ENCODE measurements around the gene KLC3.
"Not testable (repeated sequence)": the region's sequence is repeated elsewhere in the genome, so short reads cannot be mapped to it uniquely, and the experiment has no call there.

Gene KLC3

DNA sequence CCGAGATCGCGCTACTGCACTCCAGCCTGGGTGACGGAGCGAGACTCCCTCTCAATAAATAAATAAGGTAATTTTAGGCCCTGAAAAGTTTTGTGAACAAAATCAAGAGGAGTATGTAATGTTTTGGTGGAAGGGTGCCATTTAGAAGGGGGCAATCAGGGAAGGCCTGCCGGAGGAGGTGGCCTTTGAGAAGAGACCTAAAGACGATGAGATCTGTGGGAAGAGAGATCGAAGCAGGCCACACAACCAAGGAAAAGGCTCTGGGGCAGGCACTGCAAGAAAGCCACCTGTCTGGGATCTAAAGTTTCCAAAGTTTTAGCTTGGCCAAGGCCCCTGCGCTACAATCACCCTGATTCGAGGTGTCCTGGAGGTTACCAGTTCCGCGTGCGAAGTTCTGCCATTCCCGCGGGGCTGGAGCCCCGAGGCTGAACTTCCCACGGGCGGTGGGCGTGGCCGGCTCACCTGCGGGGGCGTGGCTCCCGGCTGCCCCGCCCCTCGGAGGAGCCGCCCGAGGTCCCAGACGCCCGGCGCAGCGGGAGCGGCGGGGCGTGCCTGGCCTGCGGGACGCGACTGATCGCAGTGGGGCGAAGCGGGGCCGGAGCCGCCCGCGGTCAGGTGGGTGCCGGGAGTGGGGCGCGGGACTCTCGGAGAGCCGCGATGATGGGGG, at the start of gene KLC3:
Gene KLC3 (plus strand): TSS at position 519 of the 667 bp plus-strand sequence. CDS start 4,792 bp downstream, outside the sequence.
- DNase-seq (ENCODE audit: low spot score) = peak; percentile 84

DNA sequence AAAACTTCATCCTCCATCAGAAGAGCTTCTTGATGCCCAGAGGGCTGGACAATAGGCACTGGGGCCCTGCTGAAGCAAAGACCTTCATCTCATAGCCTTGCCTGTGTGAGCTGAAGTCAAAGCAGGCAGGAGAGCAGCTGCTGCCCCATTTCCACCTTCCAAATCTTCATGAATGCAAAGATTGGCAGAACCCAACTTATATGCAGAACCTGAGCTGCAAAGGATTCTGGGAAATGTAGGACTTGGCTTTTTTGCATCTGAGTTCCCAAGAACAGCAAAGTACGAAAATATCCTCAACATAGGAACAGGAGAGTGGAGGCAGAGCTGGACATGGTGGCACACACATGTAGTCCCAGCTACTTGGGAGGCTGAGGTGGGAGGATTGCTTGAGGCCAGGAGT, 48.7 kb upstream of the KLC3 start:
- no peak for DNase-seq (ENCODE audit: low spot score)

DNA sequence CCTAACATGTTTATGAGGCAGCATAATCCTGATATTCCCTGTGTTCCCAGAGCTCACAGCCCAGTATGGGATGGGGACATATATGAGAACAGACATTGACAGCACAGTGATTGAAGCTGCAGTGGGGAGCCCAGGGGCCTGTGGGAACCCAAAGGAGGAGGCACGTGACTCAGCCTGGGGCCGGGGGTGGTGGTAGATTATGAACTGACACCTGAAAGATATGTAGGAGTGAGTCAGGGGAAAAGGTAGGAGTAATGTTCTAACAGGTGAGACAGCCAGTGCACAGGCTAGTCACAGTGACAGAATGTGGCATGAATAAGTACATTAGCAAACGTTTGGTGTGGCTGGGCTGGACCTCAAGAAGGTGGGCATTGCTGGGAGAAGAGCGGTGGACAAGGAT, 46.9 kb upstream of the KLC3 start:
- no peak for DNase-seq (ENCODE audit: low spot score)

DNA sequence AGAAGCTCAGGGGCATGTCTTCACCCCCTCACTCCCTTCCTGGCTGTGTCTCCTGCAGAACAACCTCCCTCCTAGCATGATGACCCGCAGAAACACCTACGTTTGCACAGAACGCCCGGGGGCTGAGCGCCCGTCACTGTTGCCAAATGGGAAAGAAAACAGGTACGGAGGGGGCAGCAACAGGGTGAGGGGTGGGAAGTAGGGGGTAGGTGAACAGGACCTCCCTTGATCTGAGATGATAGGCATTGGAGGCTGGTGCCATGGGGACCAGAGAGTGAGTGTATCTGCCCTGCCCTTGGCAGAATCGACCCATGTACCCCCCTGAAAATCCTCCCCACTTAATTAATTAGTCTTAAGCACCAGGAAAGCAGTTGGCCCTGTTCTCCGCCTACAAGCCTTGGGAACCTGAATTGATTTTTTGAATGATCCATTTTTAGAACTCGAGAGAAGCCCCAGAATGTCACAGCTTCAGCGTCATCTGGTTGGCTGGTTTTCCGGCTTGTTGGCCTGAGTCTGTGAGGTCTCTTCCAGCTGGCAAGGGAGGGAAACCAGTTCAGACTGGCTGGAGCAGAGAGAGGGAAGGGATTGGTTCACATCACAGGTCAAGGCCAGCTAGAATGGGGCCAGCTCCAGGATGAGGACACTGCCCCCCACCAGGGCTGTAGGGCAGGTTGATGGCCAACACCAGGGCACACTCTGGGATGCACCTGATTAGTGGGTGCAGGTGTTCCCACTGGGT, 46.1 kb upstream of the KLC3 start:
- no peak for DNase-seq (ENCODE audit: low spot score)

DNA sequence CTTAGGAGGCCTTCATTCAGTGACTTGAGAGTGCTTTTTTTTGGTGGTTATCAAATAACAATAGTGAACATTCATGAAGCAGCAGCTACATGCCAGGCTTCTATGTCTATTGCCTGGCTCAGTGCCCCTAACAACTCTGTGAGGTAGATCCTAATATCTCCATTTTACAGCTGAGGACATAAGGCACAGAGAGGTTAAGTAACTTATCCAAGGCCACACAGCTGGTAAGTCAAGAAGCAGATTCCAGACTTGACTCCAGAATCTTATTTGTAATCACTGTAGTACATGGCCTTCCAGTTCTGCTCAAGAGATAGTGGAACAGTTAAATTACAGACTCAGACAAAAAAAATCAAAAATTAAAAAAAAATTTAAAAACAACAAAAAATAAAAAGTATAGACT, 44.7 kb upstream of the KLC3 start:
- no peak for DNase-seq (ENCODE audit: low spot score)

DNA sequence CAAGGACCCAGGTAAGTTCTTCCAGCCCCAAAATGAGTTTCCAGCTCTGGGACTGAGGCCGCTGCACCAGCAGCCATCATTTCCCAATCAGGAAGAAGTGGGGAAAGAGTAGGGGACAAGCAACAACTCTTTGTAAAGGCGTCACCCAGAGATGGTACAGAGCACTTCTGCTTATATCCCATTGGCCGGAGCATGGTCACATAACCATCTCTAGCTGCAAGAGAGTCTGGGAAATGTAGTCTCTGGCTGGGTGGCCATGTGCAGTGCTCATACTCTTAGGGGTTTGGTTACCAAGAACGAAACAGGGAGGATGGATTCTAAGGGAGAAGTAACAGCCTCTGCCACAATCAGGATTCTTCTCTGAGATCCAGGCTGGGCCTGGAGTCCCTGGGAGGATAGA, 44.2 kb upstream of the KLC3 start:
- DNase-seq (ENCODE audit: low spot score) = no peak

DNA sequence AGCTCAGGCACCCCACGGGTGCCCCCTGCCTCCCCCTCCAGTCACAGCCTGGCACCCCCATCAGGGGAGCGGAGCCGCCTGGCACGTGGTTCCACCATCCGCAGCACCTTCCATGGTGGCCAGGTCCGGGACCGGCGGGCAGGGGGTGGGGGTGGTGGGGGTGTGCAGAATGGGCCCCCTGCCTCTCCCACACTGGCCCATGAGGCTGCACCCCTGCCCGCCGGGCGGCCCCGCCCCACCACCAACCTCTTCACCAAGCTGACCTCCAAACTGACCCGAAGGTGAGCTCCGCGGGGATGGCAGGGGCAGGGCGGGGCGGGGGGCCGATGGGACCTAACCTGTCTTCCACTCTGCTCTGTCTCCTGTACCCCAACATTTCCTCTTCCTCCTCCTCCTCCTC, 42.9 kb upstream of the KLC3 start:
- DNase-seq (ENCODE audit: low spot score) = no peak

DNA sequence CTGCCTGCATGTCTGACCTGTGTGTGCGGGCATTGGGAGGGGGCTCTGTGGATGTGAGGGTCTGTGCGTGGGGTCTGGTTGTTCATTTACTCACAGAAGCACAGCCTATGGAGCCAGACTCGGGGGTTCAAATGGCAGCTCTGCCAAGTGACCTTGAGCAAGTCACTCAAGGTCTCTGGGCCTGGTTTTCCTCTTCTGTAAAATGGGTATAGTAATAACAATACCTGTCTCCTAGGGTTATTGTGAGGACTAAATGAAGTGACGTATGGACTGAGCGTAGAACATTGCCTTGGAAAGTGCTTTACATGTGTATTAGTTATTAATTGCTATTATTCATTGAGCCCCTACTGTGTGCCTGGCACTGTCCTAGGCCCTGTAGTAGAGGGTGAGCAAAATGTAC, 42.3 kb upstream of the KLC3 start:
- DNase-seq (ENCODE audit: low spot score) = no peak

DNA sequence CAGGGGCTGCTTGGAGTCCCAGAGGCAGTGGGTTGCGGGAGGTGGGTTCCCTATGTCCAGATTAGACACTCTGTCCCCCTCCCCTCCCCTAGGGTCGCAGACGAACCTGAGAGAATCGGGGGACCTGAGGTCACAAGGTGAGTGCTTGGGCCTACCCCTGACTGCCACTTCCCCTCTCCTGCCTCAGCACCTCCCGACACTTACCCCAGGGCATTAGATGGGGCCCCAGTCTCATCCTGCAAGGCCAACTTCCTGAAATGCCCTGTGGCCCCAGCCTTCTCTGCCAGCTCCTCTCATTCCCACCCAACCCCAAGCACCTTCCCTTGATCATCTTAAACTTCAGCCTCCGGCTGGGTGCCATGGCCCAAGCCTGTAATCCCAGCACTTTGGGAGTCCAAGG, 40.8 kb upstream of the KLC3 start:
- no peak for DNase-seq (ENCODE audit: low spot score)

DNA sequence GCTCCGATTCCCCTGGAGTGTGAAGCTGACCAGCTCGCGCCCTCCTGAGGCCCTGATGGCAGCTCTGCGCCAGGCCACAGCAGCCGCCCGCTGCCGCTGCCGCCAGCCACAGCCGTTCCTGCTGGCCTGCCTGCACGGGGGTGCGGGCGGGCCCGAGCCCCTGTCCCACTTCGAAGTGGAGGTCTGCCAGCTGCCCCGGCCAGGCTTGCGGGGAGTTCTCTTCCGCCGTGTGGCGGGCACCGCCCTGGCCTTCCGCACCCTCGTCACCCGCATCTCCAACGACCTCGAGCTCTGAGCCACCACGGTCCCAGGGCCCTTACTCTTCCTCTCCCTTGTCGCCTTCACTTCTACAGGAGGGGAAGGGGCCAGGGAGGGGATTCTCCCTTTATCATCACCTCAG, 38.1 kb upstream of the KLC3 start:
- no peak for DNase-seq (ENCODE audit: low spot score)

DNA sequence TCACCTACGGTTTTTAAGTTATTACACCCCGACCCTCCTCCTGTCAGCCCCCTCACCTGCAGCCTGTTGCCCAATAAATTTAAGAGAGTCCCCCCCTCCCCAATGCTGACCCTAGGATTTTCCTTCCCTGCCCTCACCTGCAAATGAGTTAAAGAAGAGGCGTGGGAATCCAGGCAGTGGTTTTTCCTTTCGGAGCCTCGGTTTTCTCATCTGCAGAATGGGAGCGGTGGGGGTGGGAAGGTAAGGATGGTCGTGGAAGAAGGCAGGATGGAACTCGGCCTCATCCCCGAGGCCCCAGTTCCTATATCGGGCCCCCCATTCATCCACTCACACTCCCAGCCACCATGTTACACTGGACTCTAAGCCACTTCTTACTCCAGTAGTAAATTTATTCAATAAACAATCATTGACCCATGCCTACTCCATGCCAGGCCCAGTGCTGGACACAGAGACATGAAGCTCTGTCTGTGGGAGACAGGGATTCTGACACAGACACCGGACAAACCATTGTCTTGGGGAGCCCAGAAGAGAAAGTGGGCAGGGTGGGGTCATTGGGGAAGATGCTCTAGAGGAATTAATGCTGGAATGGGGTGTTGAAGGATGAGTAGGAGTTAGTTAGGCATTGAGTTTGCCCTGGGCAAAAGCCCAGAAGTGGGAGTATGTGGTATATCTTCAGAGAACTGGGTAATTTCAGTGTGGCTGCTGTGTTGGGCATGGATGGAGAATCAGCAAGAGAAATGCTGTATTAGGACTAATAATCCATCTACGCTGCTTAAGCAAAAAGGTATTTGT, 37.1 kb upstream of the KLC3 start:
- no peak for DNase-seq (ENCODE audit: low spot score)

DNA sequence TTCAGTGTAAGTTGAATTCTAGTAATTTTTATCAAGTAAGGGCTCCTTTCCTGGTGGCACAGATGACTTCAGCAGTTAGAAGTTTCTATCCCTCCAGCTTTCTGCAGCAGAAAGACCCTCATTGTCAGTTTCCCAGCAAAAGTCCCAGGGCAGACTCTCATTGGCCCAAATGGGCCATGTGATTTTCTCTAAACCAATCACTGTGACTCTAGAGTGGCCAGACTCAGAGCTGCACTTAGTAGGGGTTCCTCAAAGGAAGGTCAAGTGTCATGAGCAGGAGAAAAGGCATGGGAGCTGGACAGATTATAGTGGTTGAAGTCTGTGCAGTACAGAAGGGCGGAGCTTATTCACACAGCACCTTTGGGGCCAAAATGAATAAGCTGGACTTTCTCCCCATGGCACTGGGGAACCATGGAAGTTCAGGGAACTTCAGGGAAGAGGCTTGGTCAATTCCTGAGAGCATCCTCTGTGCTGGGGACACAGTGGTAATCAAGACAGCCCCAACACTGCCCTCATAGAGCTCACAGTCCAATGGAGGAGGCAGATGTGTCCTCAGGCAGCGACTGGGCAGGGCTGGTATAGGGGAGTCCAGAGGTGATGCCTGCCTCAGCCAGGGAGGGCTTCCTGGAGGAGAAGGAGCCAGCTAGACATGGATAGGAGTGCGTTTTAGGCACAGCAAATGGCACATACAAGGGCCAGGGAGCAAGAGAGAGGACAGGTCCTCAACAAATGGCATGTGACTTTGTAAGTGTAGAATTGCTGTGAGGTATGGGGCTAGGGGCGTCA, 36.2 kb upstream of the KLC3 start:
- DNase-seq (ENCODE audit: low spot score) = no peak

DNA sequence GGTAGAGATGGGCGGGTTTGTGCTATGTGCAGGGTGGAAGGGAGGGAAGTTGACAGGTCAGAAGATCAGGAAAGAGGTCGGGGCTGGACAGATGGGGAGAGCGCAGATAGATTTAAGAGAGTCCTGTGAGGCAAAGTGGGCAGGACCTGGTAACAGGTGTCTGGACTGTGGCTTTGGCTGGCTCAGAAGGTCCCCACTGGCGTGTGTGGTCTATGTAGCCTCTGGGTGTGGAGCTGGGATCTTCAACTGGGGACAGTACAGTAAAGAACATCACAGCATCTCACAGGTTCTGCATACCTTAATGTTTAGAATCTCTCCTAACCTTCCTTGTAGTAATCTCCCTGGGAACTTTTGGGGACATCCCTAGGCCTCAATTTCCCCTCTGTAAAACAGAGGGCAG, 35.5 kb upstream of the KLC3 start:
- no peak for DNase-seq (ENCODE audit: low spot score)

DNA sequence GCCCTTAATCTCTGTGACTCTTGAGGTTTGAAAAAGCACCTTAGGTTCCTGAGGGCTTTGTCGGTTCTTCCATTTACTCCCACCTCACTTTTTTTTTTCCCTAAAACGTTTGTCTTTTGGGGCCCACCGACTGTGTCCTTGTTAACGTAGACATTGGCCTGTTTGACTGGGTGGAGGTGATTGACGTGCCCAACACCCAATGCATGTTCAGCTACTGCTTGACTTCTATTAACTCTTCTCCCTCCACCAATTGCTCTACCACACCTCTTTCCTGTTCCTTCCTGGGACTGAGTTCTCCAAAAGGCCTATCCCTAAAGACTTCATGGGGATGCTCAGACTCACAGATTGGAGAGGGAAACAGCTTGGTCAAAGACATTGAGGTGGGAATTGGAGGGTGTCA, 35.1 kb upstream of the KLC3 start:
- DNase-seq (ENCODE audit: low spot score) = no peak

DNA sequence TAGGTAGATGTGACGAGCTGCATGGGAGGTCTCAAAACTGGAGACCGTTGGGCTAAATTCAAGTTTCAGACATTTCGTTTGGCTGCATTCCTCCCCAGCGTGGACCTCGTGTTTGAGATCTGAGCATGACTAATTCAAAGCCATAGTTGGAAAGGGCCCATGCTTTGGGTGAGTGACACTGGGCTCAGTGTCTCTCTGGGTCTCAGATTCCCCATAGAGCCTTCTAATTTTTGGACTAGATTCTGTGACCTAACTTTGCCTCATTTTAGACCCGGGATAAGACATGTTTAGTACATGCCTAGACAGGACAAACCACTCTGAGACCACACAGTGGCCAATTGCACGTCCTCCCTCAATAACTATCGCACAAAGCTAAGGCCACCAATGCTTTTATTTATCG, 34.5 kb upstream of the KLC3 start:
- DNase-seq (ENCODE audit: low spot score) = no peak

DNA sequence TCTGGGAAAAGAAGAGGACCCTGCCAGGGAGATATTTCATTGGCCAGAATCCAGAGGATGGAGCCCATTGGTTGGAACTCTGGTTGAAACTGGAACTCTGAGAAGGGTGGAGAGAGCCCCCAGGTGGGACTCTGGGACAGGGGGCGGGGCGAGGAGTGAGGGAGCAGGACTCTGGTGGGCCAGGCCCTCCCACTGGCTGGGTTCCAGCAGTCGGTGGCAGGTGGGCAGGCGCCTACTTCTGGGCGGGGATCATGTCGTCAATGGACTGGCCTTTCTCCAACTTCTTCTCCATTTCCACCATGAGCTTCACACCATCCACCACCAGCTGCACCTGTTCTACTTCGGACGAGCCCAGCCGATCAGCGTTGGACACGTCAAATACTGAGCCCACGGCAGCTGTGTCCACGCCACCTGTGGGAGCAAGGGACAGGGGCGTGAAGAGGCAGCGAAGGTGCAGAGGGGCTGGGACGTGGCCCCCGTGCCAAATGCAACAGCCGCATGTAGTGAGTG, 34.0 kb upstream of the KLC3 start:
- DNase-seq (ENCODE audit: low spot score) = no peak

DNA sequence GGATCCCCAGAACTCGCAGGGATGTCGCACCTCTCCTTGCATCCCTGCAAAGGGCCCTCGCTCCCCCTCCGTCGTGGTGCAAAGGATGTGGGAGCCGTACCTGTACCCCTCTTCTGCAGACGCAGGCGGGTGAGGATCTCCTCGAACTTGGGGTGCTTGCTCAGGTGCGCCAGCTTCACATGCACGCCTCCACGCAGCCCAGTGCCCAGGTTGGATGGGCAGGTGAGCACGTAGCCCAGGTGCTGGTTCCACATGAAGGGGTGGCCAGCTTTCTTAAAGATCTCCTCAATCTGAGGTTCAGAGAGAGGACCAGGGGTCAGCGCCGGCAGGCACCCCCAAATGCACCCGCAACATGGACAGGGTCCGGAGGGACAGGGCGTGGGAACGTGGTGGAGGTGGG, 33.2 kb upstream of the KLC3 start:
- no peak for DNase-seq (ENCODE audit: low spot score)

DNA sequence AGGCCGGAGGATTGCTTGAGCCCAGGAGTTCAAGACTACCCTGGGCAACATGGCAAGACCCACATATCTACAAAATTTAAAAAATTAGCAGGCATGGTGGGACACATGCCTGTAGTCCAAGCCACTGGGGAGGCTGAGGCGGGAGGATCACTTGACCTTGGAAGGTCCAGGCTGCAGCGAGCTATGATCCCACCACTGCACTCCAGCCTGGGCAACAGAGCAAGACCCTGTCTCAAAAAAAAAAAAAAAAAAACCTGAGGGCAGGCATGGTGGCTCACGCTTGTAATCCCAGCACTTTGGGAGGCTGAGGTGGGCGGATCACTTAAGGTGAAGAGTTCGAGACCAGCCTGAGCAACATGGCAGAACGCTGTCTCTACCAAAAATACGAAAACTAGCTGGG, 31.2 kb upstream of the KLC3 start:
- DNase-seq (ENCODE audit: low spot score) = not testable (repeated sequence)

DNA sequence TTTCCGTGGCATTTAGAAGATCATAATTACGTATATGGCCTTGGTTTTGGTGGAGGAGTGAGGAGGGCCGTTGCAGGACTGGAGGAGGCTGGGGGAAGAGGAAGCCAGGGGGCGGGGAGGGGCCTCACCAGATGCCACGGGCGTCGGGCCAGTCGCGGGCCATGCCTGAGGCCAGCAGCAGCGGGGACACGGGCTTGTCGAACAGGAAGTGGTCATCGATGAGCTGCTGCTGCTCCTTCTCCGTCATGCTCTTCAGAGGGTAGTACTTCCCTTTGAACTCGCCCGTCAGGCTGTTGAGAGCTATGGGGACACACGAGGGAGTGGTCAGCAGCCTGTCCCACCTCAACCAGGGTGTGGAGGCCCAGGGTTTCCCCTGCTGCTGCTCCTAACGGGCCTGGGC, 28.9 kb upstream of the KLC3 start:
- no peak for DNase-seq (ENCODE audit: low spot score)

DNA sequence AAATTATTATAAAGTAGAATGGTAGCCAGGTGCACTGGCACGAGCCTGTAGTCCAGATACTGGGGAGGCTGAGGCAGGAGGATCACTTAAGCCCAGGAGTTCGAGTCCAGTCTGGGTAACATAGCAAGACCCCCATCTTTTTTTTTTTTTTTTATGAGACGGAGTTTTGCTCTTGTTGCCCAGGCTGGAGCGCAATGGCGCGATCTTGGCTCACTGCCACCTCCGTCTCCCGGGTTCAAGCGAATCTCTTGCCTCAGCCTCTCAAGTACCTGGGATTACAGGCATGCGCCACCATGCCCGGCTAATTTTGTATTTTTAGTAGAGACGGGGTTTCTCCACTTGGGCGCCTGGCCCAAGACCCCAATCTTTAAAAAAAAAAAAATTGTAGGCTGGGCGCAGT, 28.3 kb upstream of the KLC3 start:
- not testable (repeated sequence) for DNase-seq (ENCODE audit: low spot score)

DNA sequence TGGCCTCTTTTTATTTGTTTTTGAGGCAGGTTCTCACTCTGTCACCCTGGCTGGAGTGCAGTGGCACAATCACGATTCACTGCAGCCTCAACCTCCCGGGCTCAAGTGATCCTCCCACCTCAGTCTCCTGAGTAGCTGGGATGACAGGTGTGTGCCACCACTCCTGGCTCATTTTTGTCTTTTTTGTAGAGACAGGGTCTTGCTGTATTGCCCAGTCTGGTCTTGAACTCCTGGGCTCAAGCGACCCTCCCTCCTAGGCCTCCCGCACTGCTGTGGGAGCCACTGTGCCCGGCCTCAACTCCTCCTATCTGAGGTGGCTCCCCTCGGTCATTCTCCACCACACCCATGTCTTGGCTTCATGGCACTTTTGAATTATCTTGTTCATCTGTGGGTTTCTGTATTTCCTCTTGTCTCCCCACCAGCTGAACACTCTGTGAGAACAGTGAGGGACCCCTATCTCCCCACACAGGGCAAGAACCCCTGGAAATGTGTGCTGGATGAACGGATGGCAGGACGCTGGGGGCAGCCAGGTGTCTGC, 25.8 kb upstream of the KLC3 start:
- no peak for DNase-seq (ENCODE audit: low spot score)

DNA sequence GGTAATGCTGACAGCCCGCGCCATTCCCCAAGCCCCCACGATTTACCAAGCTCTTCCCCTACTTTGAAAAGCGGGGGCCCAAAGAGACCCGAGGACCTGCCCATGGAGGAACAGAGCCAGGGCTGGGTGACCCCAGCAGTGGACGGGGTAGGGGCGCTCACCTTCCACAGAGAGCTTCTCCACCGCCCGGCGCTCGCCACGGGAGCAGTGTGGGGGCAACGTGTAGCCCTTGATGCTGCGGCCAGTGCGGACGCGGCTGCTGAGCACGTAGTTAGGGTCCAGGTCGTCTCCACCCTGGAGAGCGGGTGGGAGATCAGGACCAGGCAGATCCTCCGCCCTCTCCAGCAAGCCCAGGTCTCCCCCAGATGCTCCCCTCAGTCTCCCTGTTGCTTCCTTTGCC, 25.2 kb upstream of the KLC3 start:
- DNase-seq (ENCODE audit: low spot score) = no peak

All from LoVo (cell line).